B cell (primary cell): ENCODE data around the gene RAD51B.

ENCODE experiments used
- EZH2 ChIP-seq: IDR thresholded peaks from 2 replicates; pipeline ENCODE4 v1.6.1; 2012; ENCODE audit warnings: borderline replicate concordance, low read depth, mild to moderate bottlenecking, moderate library complexity, low read length; ENCODE audit not compliant: insufficient read depth, poor library complexity, severe bottlenecking
- TF ChIP-seq, protein P1 (sequence below): fragments of 200-600 bp; IDR thresholded peaks from one replicate; pipeline ENCODE4 v1.8.0; 2022; ENCODE audit warnings: antibody characterized with exemption, mild to moderate bottlenecking

DNA sequence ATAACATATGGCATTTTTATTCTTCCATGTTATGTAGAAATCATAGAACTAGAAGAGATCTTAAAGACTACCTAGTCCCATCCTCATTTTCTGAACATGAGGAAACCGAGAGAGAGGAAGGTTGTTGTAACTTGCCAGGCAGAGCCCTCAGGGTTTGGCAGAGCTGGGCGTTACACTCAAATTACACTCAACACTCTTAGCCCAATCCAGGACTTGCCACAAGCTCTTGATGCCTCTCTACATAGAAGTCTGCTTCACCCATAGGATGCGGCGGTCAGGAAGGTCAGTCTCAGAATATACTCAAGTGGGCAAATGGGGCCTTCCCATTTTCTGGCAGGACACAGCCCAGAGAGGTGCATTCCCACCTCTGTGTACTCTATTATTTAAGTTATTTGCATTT is 765.2 kb downstream of the RAD51B start:
- no peak for TF ChIP-seq EZH2
- TF ChIP-seq, protein P1, sequence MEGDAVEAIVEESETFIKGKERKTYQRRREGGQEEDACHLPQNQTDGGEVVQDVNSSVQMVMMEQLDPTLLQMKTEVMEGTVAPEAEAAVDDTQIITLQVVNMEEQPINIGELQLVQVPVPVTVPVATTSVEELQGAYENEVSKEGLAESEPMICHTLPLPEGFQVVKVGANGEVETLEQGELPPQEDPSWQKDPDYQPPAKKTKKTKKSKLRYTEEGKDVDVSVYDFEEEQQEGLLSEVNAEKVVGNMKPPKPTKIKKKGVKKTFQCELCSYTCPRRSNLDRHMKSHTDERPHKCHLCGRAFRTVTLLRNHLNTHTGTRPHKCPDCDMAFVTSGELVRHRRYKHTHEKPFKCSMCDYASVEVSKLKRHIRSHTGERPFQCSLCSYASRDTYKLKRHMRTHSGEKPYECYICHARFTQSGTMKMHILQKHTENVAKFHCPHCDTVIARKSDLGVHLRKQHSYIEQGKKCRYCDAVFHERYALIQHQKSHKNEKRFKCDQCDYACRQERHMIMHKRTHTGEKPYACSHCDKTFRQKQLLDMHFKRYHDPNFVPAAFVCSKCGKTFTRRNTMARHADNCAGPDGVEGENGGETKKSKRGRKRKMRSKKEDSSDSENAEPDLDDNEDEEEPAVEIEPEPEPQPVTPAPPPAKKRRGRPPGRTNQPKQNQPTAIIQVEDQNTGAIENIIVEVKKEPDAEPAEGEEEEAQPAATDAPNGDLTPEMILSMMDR, result no peak
